HepG2 (cell line): ENCODE data around the gene RAI14. TPM values are rescaled to one million over a fixed set of nuclear protein-coding genes. Genes with fewer than 3 reads are reported as not detected.

Experiments used
- ATF7 ChIP-seq, 2 experiments: fragments of 450-650 bp in 1 of 2; sonication (generic) in 1 of 2; formaldehyde crosslinking in 1 of 2; IDR thresholded peaks; 2 replicates each; pipeline versions ENCODE4 v1.4.0 to v1.6.1; 2016 to 2020; ENCODE audit warnings: antibody characterized with exemption in 1 of 2, mild to moderate bottlenecking in 1 of 2, missing genetic modification reagents in 1 of 2
- FOXP1 ChIP-seq, 2 experiments: fragments of 450-650 bp in 1 of 2; IDR thresholded peaks; 2 replicates each; pipeline ENCODE4 v1.6.1; 2017 to 2018; ENCODE audit warnings: antibody characterized with exemption in 1 of 2
- NFYC ChIP-seq: IDR thresholded peaks from 2 replicates; pipeline ENCODE4 v1.6.1; 2016; ENCODE audit warnings: missing genetic modification reagents, missing compliant biosample characterization
- RARA ChIP-seq: IDR thresholded peaks from 2 replicates; pipeline ENCODE4 v1.6.1; 2016; ENCODE audit warnings: missing genetic modification reagents, missing compliant biosample characterization
- RFX1 ChIP-seq: fragments of 450-650 bp; IDR thresholded peaks from 2 replicates; pipeline ENCODE4 v1.6.1; 2017
- SMAD3 ChIP-seq: sonication (generic); formaldehyde crosslinking; IDR thresholded peaks from 2 replicates; pipeline ENCODE4 v1.4.0; 2020; ENCODE audit warnings: missing genetic modification reagents
- TCF7 ChIP-seq: sonication (generic); IDR thresholded peaks from 2 replicates; pipeline ENCODE4 v1.6.1; 2016; ENCODE audit warnings: antibody characterized with exemption, low read depth
- ZNF644 ChIP-seq: IDR thresholded peaks from 2 replicates; pipeline ENCODE4 v1.6.1; 2016; ENCODE audit warnings: low read depth
- ZSCAN22 ChIP-seq: sonication (generic); formaldehyde crosslinking; IDR thresholded peaks from 2 replicates; pipeline ENCODE4 v1.4.0; 2020; ENCODE audit warnings: mild to moderate bottlenecking, missing genetic modification reagents
- polyA plus RNA-seq, 8 experiments: library from polyadenylated mRNA; depleted of rRNA in 3 of 8; stranded (reverse) in 7 of 8; unstranded in 1 of 8; fragments of >200 nt; fragmentation: Illumina TruSeq in 4 of 8; extraction: Trizol in 4 of 8; gene quantifications; 2 replicates each; pipeline versions ENCODE4 v1.2.1 to v1.2.3, GENCODE V29; 2011 to 2016; ENCODE audit warnings: low read depth in 4 of 8, missing spikeins in 1 of 8, mixed read lengths in 1 of 8; ENCODE audit not compliant: insufficient read depth in 1 of 8
- total RNA-seq, 5 experiments: library from RNA; depleted of rRNA; stranded (reverse); fragments of >200 nt; fragmentation: Illumina TruSeq; extraction: Trizol; gene quantifications; 2 replicates each; pipeline ENCODE4 v1.2.3, GENCODE V29; 2016; ENCODE audit warnings: low read depth in 1 of 5
- TF ChIP-seq, protein P1 (sequence below): IDR thresholded peaks from 2 replicates; pipeline ENCODE4 v1.6.1; 2016; ENCODE audit warnings: low read depth, missing genetic modification reagents, missing compliant biosample characterization
- TF ChIP-seq, protein P2 (sequence below): sonication (generic); formaldehyde crosslinking; IDR thresholded peaks from 2 replicates; pipeline ENCODE4 v1.4.0; 2020; ENCODE audit warnings: missing genetic modification reagents

Gene RAI14
- total and polyA plus RNA-seq, 2 of the 13 experiments (the other 11 are each of a cell fraction or from before 2014, with no cell fraction given), result 12.6 to 18.2 TPM

DNA sequence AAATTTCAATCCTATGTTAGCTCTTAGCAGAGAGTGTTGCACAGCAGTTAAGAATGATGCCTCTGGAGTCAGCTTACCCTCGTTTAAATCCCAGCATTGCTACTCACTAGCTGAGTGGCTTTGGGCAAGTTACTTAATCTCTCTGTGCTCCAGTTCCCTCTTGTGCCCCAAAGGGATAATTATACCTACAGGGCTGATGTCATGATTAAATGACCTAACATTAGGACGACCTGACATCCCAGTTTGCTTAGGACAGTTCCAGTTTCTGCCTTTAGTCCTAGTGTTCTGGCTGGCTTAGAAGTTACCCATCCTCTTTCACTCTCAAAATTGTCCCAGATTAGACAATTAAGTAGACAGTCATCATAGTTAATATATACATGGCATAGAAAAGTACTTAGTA is 4.3 kb upstream of the RAI14 start (continued):
- TF ChIP-seq ZSCAN22 (CRISPR knock-in tag), result no peak
- TF ChIP-seq TCF7, result no peak
- no peak for TF ChIP-seq NFYC (CRISPR knock-in tag)
- TF ChIP-seq SMAD3, result no peak
- TF ChIP-seq ATF7 (IDR thresholded peaks at IDR 0.05), result no peak
- TF ChIP-seq ATF7 (CRISPR knock-in tag; IDR thresholded peaks at IDR 0.05), result no peak
- no peak for TF ChIP-seq ZNF644
- TF ChIP-seq RFX1, result no peak
- no peak for TF ChIP-seq FOXP1 (IDR thresholded peaks at IDR 0.05)
- no peak for TF ChIP-seq FOXP1 (CRISPR knock-in tag; IDR thresholded peaks at IDR 0.05)
- no peak for TF ChIP-seq RARA
- TF ChIP-seq, protein P1, sequence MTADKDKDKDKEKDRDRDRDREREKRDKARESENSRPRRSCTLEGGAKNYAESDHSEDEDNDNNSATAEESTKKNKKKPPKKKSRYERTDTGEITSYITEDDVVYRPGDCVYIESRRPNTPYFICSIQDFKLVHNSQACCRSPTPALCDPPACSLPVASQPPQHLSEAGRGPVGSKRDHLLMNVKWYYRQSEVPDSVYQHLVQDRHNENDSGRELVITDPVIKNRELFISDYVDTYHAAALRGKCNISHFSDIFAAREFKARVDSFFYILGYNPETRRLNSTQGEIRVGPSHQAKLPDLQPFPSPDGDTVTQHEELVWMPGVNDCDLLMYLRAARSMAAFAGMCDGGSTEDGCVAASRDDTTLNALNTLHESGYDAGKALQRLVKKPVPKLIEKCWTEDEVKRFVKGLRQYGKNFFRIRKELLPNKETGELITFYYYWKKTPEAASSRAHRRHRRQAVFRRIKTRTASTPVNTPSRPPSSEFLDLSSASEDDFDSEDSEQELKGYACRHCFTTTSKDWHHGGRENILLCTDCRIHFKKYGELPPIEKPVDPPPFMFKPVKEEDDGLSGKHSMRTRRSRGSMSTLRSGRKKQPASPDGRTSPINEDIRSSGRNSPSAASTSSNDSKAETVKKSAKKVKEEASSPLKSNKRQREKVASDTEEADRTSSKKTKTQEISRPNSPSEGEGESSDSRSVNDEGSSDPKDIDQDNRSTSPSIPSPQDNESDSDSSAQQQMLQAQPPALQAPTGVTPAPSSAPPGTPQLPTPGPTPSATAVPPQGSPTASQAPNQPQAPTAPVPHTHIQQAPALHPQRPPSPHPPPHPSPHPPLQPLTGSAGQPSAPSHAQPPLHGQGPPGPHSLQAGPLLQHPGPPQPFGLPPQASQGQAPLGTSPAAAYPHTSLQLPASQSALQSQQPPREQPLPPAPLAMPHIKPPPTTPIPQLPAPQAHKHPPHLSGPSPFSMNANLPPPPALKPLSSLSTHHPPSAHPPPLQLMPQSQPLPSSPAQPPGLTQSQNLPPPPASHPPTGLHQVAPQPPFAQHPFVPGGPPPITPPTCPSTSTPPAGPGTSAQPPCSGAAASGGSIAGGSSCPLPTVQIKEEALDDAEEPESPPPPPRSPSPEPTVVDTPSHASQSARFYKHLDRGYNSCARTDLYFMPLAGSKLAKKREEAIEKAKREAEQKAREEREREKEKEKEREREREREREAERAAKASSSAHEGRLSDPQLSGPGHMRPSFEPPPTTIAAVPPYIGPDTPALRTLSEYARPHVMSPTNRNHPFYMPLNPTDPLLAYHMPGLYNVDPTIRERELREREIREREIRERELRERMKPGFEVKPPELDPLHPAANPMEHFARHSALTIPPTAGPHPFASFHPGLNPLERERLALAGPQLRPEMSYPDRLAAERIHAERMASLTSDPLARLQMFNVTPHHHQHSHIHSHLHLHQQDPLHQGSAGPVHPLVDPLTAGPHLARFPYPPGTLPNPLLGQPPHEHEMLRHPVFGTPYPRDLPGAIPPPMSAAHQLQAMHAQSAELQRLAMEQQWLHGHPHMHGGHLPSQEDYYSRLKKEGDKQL (CRISPR knock-in tag), result no peak
- TF ChIP-seq, protein P2, sequence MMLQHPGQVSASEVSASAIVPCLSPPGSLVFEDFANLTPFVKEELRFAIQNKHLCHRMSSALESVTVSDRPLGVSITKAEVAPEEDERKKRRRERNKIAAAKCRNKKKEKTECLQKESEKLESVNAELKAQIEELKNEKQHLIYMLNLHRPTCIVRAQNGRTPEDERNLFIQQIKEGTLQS (CRISPR knock-in tag), result no peak
